HEK293 (cell line): ENCODE measurements around the gene TP73.

Experiments used
- ZNF266 ChIP-seq: fragments of 450-650 bp; formaldehyde crosslinking; IDR thresholded peaks from 2 replicates; pipeline ENCODE4 v1.5.1; 2016; ENCODE audit warnings: missing biosample characterization, missing genetic modification characterization, low read depth
- TF ChIP-seq, protein P1 (sequence below): fragments of 450-650 bp; formaldehyde crosslinking; IDR thresholded peaks from 2 replicates; pipeline ENCODE4 v1.5.1; 2016; ENCODE audit warnings: missing biosample characterization, missing genetic modification characterization

DNA sequence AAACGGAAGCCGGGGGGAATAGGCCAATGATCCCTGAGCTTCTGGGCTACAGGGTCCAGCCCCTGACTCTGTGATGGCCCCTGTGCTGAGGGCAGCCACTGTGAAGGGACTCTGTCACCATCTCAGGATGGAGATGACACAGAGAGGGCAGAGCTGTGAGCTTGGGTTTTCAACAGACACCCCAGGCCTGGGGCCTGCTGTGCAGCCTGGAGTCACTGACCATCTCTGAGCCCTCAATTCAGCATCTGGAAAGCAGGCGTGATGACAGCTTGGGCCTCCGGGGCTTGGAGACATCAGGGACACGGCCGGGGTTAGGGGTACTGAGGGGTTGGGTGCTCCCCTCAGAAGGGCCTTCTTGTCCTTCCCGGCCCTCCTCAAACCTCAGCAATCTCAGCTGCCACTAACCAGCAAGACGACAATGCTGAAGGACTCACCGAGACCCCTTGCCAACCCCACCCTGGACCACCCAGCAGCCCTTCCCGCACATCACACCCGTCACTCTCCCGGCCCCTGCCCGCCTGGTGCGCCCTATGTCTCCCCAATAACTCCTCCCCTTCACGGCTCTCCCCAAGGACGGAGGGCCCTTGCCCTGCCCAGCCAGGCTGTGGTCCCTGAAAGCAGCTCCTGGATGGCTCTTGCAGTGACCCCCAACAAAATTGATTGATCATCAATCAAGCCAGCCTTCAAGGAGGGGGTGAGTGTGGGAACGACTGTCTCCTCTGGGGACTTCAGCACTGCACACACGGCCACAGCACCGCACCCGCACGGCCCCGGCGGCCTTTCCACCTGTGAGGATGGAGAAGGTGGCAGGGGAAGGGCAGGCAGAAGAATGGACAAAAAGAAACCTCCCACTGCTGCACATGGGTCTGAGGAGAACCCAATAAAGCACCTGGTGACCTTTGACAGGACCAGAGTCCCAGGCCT lies 45.3 kb upstream of the TP73 start:
- TF ChIP-seq, protein P1, sequence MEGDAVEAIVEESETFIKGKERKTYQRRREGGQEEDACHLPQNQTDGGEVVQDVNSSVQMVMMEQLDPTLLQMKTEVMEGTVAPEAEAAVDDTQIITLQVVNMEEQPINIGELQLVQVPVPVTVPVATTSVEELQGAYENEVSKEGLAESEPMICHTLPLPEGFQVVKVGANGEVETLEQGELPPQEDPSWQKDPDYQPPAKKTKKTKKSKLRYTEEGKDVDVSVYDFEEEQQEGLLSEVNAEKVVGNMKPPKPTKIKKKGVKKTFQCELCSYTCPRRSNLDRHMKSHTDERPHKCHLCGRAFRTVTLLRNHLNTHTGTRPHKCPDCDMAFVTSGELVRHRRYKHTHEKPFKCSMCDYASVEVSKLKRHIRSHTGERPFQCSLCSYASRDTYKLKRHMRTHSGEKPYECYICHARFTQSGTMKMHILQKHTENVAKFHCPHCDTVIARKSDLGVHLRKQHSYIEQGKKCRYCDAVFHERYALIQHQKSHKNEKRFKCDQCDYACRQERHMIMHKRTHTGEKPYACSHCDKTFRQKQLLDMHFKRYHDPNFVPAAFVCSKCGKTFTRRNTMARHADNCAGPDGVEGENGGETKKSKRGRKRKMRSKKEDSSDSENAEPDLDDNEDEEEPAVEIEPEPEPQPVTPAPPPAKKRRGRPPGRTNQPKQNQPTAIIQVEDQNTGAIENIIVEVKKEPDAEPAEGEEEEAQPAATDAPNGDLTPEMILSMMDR (tag by site-specific recombination), result no peak
- no peak for TF ChIP-seq ZNF266 (tag by site-specific recombination)
